Measurements from ENCODE around the gene TSPOAP1. TPM values are rescaled to one million over a fixed set of nuclear protein-coding genes. Genes with fewer than 3 reads are reported as not detected.

TSPOAP1 gene
- total and polyA plus RNA-seq, 2 of the 4 experiments (the other 2 are of a cell fraction) = 0.90 to 1.6 TPM

DNA sequence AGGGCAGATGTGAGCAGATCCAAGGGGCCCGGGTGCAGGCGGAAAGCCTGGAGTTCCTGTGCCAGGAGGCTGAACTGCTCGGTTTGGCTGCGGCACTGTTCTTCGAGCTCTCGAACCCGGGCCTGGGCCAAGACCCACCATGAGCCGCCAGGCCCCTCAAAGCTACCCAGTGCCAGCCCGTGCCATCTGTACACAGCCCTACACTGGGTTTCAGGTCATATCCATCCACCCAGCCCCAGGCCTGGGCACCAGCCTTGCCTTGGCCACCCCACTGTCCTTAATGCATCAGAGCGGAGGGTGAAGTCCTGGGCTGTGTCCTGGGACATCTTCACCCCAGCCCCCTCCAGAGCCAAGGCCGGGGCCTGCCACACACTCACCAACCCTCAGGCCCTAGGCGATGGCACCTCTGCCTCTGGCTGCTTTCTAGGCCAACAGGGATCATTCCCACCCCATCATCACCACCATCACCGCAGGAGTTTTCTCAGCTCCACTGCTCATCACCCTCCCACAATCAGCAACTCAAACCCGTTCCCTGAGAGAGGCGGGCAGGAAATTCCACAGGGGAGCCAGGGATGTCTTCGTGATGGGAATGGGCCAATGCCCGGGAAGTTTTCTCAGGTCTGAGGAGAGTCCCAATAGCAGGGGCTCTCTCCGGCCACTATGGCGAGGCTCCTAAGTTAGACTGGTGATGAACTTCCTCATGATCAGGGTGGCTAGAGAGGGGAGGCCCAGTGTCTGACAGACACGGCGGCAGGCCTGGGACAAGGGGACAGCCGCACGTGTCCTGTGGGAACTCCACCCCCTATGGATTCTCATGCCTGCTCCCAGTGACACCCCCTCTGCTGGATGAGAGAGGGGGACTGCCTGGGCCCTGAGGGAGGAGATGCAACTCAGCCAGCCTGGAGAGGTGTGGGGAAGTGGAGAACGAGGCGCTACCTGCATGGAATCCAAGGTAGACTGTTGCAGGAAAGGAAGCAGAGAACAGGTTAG, 9.1 kb downstream of the TSPOAP1 start:
- TF ChIP-seq FOS (IDR thresholded peaks at IDR 0.05; ENCODE audit: low read depth, low read length) (no peak), MAZ (IDR thresholded peaks at IDR 0.05; ENCODE audit: borderline replicate concordance, low read depth, low read length) (no peak), RAD21 (IDR thresholded peaks at IDR 0.05; ENCODE audit: low read length) (no peak), SMC3 (IDR thresholded peaks at IDR 0.05; ENCODE audit: low read depth, low read length) (no peak)
- TF ChIP-seq, protein P1, sequence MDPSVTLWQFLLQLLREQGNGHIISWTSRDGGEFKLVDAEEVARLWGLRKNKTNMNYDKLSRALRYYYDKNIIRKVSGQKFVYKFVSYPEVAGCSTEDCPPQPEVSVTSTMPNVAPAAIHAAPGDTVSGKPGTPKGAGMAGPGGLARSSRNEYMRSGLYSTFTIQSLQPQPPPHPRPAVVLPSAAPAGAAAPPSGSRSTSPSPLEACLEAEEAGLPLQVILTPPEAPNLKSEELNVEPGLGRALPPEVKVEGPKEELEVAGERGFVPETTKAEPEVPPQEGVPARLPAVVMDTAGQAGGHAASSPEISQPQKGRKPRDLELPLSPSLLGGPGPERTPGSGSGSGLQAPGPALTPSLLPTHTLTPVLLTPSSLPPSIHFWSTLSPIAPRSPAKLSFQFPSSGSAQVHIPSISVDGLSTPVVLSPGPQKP (IDR thresholded peaks at IDR 0.05; ENCODE audit: borderline replicate concordance, low read depth, low read length) = no peak
- Histone ChIP-seq H2AFZ (replicated peaks; ENCODE audit: low read length, poor library complexity) (no peak overlapping the region), H3K79me1 (ENCODE audit: low read depth in 1 of 2, low read length in 2 of 2) (no peaks in the 10 kb centered on the region), H2BK20ac (ENCODE audit: low read depth, low read length) (no peak overlapping the region), H3K9me3 (ENCODE audit: control insufficient read depth, insufficient read depth, low read length) (no peaks in the 10 kb centered on the region), H2BK15ac (ENCODE audit: low read depth, low read length) (no peak overlapping the region), H3K23ac (ENCODE audit: low read depth, low read length) (no peak overlapping the region), H3K18ac (ENCODE audit: low read depth, low read length) (no peak overlapping the region), H3K27me3 (ENCODE audit: control insufficient read depth, insufficient read depth, low read length) (no peaks in the 10 kb centered on the region; the same call in 1 of the 2 replicates), H2AK9ac (replicated peaks; ENCODE audit: low read depth, low read length, poor library complexity) (peak overlapping the region; percentile 5), H3K9me1 (ENCODE audit: insufficient read depth, low read length) (no peaks in the 10 kb centered on the region), H2AK5ac (ENCODE audit: low read depth, low read length) (no peak overlapping the region), H3K56ac (ENCODE audit: extremely low read depth, insufficient read depth, low read length) (no peak overlapping the region), H3K4ac (ENCODE audit: low read depth, low read length) (no peak overlapping the region), H2BK120ac (ENCODE audit: low read depth, low read length) (no peak overlapping the region), H4K20me1 (ENCODE audit: insufficient read depth, low read length) (no peaks in the 10 kb centered on the region), H4K8ac (ENCODE audit: low read depth in 2 of 2, low read length in 2 of 2) (no peak overlapping the region), H3K4me2 (ENCODE audit: low read depth, low read length) (no peak overlapping the region), H4K5ac (ENCODE audit: low read depth, low read length) (no peak overlapping the region), H2BK5ac (ENCODE audit: low read depth, low read length, poor library complexity, severe bottlenecking) (no peak overlapping the region), H3K9ac (ENCODE audit: low read depth, low read length) (no peak overlapping the region), H3K27ac (ENCODE audit: insufficient read depth, low read length) (no peak overlapping the region), H3K4me1 (ENCODE audit: control insufficient read depth, insufficient read depth, low read length) (no peaks in the 10 kb centered on the region; the same call in 1 of the 2 replicates), H3K14ac (replicated peaks; ENCODE audit: low read depth, low read length) (no peak overlapping the region), H3K36me3 (ENCODE audit: control insufficient read depth, insufficient read depth, low read length) (peaks cover 3% of the 10 kb centered on the region; the same call in 1 of the 2 replicates), H3K4me3 (ENCODE audit: insufficient read depth, low read depth, low read length) (no peak overlapping the region), H4K91ac (ENCODE audit: insufficient read depth, low read depth, low read length) (no peak overlapping the region)
- ATAC-seq (ENCODE audit: low read depth) (no peak), DNase-seq (no peak)
- CTCF ChIA-PET = no interaction called here
- BruUV-seq (replicated peaks) = no TSS peak
- dilution Hi-C loops (cut with HindIII; ENCODE audit: low sequenced_read_pairs, unreplicated experiment) (no loop called here), intact Hi-C loops (cut with micrococcal nuclease) (no loop called here), in situ Hi-C loops (cut with MboI; ENCODE audit: low sequenced_read_pairs) (loop anchor here (5.0 kb wide), 2 partner anchors 98 to 128 kb away; partner anchors contain the start of gene RNF43)
- POLR2A ChIA-PET (ENCODE audit: unreplicated experiment) = no interaction called here
- WGBS, 2 experiments (ENCODE audit: extremely low coverage in 2 of 2, insufficient read length in 1 of 2) = 84% methylated on average over 6 of the region's 25 CpGs; no CpG with 5 or more reads in 1 of the 2 experiments

Data from IMR-90 (cell line).